ENCODE data around the gene ARHGAP9.
"Not testable (repeated sequence)": the region's sequence is repeated elsewhere in the genome, so short reads cannot be mapped to it uniquely, and the experiment has no call there.

Gene ARHGAP9

GRCh38 chr12:57459055-57459749 is 20.5 kb downstream of the ARHGAP9 start:
- DNase-seq (ENCODE audit: low read depth, low spot score): peak; percentile 94

GRCh38 chr12:57458665-57459054 is 21.0 kb downstream of the ARHGAP9 start:
- DNase-seq (ENCODE audit: low read depth, low spot score): no peak

GRCh38 chr12:57456737-57457490 is 22.8 kb downstream of the ARHGAP9 start:
- DNase-seq (ENCODE audit: low read depth, low spot score): no peak

GRCh38 chr12:57456145-57456700 is 23.4 kb downstream of the ARHGAP9 start:
- DNase-seq (ENCODE audit: low read depth, low spot score): no peak

- DNase-seq (ENCODE audit: low read depth, low spot score): no peak
These were observed 24.1 kb downstream of the ARHGAP9 start for GRCh38 chr12:57455374-57456144.

- DNase-seq (ENCODE audit: low read depth, low spot score): peak; percentile 86
These were observed 24.9 kb downstream of the ARHGAP9 start, which contains the start of gene INHBE for GRCh38 chr12:57454566-57455373. INHBE (plus strand) TSS chr12:57455307; CDS start chr12:57455537, 230 bp downstream.

GRCh38 chr12:57454213-57454565 is 25.5 kb downstream of the ARHGAP9 start:
- DNase-seq (ENCODE audit: low read depth, low spot score): no peak

- no peak for DNase-seq (ENCODE audit: low read depth, low spot score)
These were observed 26.6 kb downstream of the ARHGAP9 start for GRCh38 chr12:57452937-57453509.

- DNase-seq (ENCODE audit: low read depth, low spot score): no peak
These were observed 27.3 kb downstream of the ARHGAP9 start for GRCh38 chr12:57452181-57452936.

GRCh38 chr12:57451233-57451778 is 28.4 kb downstream of the ARHGAP9 start:
- DNase-seq (ENCODE audit: low read depth, low spot score): no peak

GRCh38 chr12:57450057-57450456 is 29.6 kb downstream of the ARHGAP9 start:
- DNase-seq (ENCODE audit: low read depth, low spot score): no peak

- DNase-seq (ENCODE audit: low read depth, low spot score): no peak
These were observed 30.3 kb downstream of the ARHGAP9 start for GRCh38 chr12:57449375-57449774.

- DNase-seq (ENCODE audit: low read depth, low spot score): no peak
These were observed 31.0 kb downstream of the ARHGAP9 start for GRCh38 chr12:57448669-57449068.

GRCh38 chr12:57446292-57446960 is 33.2 kb downstream of the ARHGAP9 start:
- no peak for DNase-seq (ENCODE audit: low read depth, low spot score)

GRCh38 chr12:57444744-57445143 is 34.9 kb downstream of the ARHGAP9 start:
- DNase-seq (ENCODE audit: low read depth, low spot score): no peak

GRCh38 chr12:57444337-57444736 is 35.3 kb downstream of the ARHGAP9 start:
- DNase-seq (ENCODE audit: low read depth, low spot score): not testable (repeated sequence)

- DNase-seq (ENCODE audit: low read depth, low spot score): no peak
These were observed 37.7 kb downstream of the ARHGAP9 start for GRCh38 chr12:57441846-57442427.

GRCh38 chr12:57441393-57441792 is 38.3 kb downstream of the ARHGAP9 start:
- not testable (repeated sequence) for DNase-seq (ENCODE audit: low read depth, low spot score)

- no peak for DNase-seq (ENCODE audit: low read depth, low spot score)
These were observed 39.9 kb downstream of the ARHGAP9 start for GRCh38 chr12:57439762-57440266.

All from iPS DF 19.7 (cell line).